HG02981 (cell line): ENCODE data around the gene RABEPK.
A peak's percentile ranks its signal among the peaks of the same experiment; 100 is the strongest.
"Not testable (repeated sequence)": the region's sequence is repeated elsewhere in the genome, so short reads cannot be mapped to it uniquely, and the experiment has no call there.

Experiments used
- ATAC-seq: cut with Tn5 transposase; IDR thresholded peaks from one replicate; pipeline ENCODE4 v1.9.1; 2021; ENCODE audit warnings: mild to moderate bottlenecking, moderate library complexity; ENCODE audit not compliant: unreplicated experiment

The RABEPK gene

DNA sequence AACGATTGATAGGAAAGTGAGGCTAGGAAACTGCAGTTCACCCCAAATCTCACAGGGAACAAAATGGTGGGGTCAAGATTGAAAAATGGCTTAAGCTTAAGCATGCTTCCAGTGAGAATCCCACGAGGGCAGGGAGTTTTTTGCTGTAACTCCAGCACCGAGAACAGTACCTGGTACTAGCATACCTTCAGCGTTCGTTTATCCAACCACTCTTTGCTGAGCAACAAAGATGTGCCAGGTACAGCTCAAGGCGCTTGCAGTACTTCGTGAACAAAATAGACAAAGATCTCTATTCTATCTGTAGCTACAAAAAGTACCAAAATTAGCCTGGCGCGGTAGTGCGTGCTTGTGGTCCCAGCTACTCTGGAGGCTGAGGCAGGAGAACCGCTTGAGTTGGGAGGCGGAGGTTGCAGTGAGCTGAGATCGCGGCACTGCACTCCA is 10.0 kb upstream of the RABEPK start:
- ATAC-seq = no peak

GRCh38 chr9:125194466-125194865 is 5.9 kb upstream of the RABEPK start:
- ATAC-seq = not testable (repeated sequence)

GRCh38 chr9:125195591-125195990 is 4.8 kb upstream of the RABEPK start:
- ATAC-seq = not testable (repeated sequence)

DNA sequence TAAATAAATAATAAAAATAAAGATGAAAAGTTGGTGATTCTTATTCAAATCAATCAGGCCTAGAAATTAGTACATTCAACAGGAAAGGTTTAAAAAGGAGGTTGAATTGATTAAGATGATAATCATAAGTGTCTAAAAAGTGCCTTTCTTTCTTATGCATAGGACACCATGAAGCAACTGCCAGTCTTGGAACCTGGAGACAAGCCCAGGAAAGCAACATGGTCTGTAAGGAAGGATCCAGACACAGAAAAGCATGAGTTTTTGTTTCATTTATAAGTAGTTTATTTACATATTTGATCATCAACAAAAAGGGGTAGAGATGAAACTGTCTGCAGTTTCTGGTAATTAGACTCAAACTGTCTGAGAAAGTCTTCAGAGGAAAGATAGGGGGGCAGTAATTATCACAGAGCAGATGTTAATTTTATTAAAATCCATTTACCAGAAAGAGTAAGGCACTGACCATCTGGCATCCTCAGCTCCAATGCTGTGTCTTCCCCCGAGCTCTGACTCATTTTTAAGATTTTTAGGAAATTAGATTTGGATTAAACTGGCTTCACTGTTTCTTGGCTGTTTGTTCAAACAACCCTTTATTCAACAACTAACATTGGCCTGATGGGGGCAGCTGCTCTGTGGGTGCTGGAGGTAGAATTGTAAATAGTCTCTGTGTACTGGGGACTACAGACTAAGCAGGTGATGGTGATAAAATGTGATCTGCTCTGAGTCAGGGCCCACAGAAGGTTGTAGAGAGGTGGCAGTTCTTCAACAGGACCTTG is 2.7 kb downstream of the RABEPK start:
- ATAC-seq = no peak

DNA sequence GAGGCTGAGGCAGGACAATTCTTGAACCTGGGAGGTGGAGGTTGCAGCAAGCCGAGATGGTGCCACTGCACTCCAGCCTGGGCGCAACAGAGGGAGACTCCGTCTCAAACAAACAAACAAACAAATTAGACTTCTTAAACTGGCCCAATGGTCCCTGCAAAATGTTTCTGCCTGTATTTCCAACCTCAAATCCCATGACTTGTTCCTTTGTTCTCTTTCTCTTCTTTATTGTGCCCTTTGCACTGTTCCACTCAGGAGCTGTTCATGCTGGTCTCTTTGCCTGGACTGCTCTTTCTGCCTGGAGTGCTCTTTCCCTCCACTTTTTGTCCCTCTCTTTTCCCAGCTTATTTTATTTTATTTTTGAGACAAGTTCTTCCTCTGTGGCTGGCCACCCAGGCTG is 4.1 kb downstream of the RABEPK start:
- no peak for ATAC-seq

DNA sequence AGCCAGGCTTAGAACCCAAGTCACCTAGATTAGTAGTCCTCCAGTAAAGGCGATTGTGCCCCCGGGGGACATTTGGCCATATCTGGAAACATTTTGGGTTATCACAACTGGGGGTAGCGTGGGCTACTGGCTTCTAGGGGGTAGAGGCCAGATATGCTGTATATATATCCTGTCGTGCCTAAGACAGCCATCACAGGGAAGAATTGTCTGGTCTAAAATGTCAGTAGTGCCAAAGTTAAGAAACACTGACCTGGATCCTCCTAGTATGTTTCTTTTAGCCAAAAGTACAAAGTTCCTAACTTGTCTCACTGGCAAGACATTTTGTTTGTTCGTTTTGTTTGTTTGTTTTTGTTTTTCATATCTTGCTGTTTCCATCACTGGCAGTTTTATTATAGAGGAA is 13.8 kb downstream of the RABEPK start:
- ATAC-seq = no peak

DNA sequence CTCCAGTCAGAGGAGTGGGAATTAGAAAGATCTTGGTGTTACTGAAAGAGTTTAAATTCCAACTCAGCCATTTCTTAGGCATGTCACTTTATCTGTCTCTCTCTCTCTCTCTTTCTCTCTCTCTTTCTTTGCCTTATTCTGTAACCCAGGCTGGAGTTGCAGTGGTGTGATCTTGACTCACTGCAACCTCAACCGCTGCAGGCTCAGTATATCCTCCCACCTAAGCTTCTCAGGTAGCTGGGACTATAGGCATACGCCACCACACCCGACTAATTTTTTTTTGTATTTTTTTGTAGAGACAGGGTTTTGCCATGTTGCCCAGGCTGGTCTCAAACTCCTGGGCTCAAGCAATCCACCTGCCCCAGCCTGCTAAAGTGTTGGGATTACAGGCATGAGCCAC is 18.3 kb downstream of the RABEPK start:
- ATAC-seq = no peak

GRCh38 chr9:125224858-125225257 is 24.5 kb downstream of the RABEPK start:
- ATAC-seq = not testable (repeated sequence)

- ATAC-seq = no peak
These were observed 27.4 kb downstream of the RABEPK start for GRCh38 chr9:125227761-125228160.

DNA sequence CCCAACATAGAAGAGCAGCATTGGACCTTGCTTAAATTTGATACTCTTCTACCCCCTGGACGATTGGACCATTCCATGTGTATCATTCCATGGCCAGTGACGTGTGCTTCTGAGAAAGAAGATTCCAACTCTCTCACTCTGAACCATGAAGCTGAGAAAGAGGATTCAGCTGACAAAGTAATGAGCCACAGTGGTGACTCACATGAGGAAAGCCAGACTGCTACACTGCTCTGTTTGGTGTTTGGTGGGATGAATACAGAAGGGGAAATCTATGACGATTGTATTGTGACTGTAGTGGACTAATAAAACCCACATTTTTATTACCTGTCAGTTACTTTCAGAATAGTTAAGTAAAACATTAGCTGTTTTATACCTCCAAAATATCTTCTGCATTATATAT is 33.3 kb downstream of the RABEPK start:
- no peak for ATAC-seq

GRCh38 chr9:125234099-125234498 is 33.8 kb downstream of the RABEPK start:
- ATAC-seq = not testable (repeated sequence)

DNA sequence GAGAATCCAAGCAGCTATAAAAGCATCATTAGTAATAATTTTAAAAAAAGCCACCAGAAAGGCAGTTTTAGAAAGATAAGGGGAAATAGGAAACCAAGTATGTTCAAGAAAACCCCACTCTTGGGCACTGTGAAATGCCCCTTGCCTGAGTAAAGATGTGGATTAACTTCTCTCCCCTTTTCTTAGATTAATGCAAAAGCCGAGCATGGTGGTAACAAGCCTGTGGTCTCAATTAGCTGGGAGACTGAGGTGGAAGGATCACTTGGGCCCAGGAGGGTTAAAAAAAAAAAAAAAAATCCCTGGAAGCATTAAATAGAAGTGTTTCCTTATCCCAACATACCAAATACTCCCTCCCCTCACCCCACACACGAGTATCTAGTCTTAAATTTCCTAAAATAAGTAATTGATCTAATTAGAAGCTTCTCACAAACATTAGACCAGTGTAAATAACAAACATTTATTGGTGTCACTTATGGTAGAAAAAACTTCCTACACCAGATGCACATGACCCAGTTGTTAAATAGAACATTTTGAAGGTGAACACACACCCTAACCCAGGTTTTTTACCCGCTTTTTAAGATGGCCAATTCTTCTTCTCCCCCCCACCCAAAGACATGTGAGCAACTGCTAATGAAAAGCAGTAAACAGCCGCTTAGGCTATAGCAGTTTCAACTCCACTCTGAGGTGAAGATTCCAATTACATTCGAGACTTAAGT is 35.6 kb downstream of the RABEPK start:
- no peak for ATAC-seq

DNA sequence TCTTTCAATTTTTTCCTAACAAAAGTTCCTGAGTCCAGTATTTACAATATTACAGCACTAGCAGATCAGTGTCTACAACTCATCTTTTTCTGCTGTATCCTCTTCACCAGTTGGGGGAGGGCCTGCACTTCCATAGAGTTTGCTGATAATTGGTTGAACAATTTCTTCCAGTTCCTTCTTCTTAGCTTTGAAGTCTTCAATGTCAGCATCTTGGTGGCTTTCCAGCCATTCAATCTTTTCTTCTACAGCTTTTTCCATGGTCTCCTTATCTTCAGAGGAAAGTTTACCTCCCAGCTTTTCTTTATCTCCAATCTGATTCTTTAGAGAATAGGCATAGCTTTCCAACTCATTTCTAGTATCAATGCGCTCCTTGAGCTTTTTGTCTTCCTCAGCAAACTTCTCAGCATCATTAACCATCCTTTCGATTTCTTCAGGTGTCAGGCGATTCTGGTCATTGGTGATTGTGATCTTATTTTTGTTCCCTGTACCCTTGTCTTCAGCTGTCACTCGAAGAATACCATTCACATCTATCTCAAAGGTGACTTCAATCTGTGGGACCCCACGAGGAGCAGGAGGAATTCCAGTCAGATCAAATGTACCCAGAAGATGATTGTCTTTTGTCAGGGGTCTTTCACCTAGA is 36.3 kb downstream of the RABEPK start:
- not testable (repeated sequence) for ATAC-seq

DNA sequence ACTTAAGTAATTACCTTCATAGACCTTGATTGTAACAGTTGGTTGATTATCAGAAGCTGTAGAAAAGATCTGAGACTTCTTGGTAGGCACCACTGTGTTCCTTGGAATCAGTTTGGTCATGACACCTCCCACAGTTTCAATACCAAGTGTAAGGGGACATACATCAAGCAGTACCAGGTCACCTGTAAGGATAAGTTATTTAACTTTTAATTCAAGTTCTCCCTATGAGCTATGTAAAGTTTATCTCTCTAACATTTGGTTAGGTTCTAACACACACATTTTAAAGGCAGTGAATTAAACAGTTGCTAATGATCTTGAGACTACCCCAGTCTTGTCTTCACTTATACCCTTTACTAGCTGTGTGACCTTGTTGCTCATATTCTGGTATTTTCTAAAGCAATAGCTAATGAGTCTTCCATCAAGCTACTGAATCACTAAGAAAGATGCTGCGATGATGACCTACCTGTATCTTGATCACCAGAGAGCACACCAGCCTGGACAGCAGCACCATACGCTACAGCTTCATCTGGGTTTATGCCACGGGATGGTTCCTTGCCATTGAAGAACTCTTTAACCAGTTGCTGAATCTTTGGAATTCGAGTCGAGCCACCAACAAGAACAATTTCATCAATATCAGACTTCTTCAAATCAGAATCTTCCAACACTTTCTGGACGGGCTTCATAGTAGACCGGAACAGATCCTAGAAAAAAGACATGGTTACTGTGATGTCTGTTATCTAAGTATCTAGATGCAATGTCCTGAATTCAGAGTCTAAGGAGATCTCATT is 38.0 kb downstream of the RABEPK start:
- ATAC-seq = no peak

GRCh38 chr9:125238915-125239446 is 38.6 kb downstream of the RABEPK start:
- no peak for ATAC-seq

DNA sequence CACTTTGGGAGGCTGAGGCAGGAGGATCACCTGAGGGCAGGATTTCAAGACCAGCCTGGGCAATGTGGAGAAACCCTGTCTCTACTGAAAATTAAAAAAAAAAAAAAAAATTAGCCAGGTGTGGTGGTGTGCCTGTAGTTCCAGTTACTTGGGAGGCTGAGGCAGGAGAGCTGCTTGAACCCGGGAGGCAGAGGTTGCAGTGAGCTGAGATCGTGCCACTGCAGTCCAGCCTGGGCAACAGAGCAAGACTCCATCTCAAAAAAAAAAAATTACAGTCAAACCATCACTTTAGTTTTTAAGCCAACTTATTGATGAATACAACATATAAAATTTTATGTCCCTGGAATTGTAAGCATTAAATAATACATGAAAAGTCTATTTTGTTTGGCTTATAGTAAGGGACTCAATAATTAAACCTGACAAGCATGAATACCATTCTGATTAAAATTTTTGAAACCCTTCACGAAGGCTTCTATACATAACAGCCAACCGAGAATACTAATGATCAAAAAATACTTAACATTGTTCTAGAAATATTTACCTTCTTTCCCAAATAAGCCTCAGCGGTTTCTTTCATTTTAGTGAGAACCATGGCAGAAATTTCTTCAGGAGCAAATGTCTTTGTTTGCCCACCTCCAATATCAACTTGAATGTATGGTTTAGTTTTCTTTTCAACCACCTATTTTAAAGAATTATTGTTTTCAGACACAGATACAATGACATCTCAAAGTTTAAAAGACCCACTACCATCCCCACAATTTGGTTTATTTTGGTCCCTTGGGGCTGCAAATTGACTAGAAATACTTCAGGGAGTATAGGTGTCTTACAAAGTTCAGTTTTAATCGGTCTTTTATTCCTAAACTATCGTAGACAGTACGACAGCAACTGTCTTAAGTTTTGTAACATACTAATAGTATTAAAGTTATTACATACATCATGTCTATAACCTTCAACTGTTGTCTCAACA is 39.6 kb downstream of the RABEPK start:
- ATAC-seq = no peak

GRCh38 chr9:125240649-125240999 is 40.3 kb downstream of the RABEPK start:
- ATAC-seq = peak; percentile 2

- ATAC-seq = peak; percentile 91
These were observed 40.9 kb downstream of the RABEPK start, which contains the start of gene HSPA5 for GRCh38 chr9:125241000-125241862. TSS of gene HSPA5 (minus strand) at chr9:125241343. CDS start at chr9:125241126, 217 bp downstream.
